HL-60 (cell line): ENCODE measurements around the gene SERF1A.
"Not testable (repeated sequence)": the region's sequence is repeated elsewhere in the genome, so short reads cannot be mapped to it uniquely, and the experiment has no call there.

Experiments used
- GABPA ChIP-seq: IDR thresholded peaks from 2 replicates; pipeline ENCODE4 v1.6.1; 2012; ENCODE audit warnings: low read depth
- POLR2AphosphoS5 ChIP-seq: IDR thresholded peaks from 2 replicates; pipeline ENCODE4 v1.6.1; 2012; ENCODE audit warnings: low read depth
- SPI1 ChIP-seq: IDR thresholded peaks from 2 replicates; pipeline ENCODE4 v1.6.1; 2012; ENCODE audit warnings: low read depth, mild to moderate bottlenecking, borderline replicate concordance
- TF ChIP-seq, protein P1 (sequence below): IDR thresholded peaks from one replicate; pipeline ENCODE4 v1.5.1; 2011; ENCODE audit warnings: low read length, control low read depth, inconsistent platforms; ENCODE audit not compliant: insufficient read depth
- TF ChIP-seq, protein P2 (sequence below): IDR thresholded peaks from 2 replicates; pipeline ENCODE4 v1.6.1; 2012; ENCODE audit warnings: low read depth; ENCODE audit not compliant: insufficient replicate concordance

DNA sequence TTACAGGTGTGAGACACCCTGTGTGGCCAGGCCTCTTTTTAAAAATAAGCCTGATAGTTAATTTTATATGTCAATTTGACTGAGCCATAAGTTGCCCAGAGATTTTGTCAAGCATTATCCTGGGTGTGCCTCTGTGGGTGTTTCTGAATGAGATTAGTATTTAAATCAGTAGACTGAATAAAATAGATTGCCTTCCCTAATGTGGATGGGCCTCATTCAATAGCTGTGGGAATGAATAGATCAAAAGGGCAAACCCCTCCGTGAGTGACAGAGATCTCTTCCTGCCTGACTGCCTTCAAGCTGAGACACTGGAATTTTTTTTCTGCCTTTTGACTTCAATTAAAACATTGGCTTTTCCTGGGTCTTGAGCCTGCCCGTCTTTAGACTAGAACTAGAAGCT lies 33.7 kb upstream of the SERF1A start:
- TF ChIP-seq POLR2AphosphoS5, GABPA, SPI1: not testable (repeated sequence)
- TF ChIP-seq, protein P1, sequence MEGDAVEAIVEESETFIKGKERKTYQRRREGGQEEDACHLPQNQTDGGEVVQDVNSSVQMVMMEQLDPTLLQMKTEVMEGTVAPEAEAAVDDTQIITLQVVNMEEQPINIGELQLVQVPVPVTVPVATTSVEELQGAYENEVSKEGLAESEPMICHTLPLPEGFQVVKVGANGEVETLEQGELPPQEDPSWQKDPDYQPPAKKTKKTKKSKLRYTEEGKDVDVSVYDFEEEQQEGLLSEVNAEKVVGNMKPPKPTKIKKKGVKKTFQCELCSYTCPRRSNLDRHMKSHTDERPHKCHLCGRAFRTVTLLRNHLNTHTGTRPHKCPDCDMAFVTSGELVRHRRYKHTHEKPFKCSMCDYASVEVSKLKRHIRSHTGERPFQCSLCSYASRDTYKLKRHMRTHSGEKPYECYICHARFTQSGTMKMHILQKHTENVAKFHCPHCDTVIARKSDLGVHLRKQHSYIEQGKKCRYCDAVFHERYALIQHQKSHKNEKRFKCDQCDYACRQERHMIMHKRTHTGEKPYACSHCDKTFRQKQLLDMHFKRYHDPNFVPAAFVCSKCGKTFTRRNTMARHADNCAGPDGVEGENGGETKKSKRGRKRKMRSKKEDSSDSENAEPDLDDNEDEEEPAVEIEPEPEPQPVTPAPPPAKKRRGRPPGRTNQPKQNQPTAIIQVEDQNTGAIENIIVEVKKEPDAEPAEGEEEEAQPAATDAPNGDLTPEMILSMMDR, result not testable (repeated sequence)
- TF ChIP-seq, protein P2, sequence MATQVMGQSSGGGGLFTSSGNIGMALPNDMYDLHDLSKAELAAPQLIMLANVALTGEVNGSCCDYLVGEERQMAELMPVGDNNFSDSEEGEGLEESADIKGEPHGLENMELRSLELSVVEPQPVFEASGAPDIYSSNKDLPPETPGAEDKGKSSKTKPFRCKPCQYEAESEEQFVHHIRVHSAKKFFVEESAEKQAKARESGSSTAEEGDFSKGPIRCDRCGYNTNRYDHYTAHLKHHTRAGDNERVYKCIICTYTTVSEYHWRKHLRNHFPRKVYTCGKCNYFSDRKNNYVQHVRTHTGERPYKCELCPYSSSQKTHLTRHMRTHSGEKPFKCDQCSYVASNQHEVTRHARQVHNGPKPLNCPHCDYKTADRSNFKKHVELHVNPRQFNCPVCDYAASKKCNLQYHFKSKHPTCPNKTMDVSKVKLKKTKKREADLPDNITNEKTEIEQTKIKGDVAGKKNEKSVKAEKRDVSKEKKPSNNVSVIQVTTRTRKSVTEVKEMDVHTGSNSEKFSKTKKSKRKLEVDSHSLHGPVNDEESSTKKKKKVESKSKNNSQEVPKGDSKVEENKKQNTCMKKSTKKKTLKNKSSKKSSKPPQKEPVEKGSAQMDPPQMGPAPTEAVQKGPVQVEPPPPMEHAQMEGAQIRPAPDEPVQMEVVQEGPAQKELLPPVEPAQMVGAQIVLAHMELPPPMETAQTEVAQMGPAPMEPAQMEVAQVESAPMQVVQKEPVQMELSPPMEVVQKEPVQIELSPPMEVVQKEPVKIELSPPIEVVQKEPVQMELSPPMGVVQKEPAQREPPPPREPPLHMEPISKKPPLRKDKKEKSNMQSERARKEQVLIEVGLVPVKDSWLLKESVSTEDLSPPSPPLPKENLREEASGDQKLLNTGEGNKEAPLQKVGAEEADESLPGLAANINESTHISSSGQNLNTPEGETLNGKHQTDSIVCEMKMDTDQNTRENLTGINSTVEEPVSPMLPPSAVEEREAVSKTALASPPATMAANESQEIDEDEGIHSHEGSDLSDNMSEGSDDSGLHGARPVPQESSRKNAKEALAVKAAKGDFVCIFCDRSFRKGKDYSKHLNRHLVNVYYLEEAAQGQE, result not testable (repeated sequence)
